ENCODE measurements around the gene HIGD1A. TPM values are rescaled to one million over a fixed set of nuclear protein-coding genes. Genes with fewer than 3 reads are reported as not detected.

Gene HIGD1A
- total and polyA plus RNA-seq, 2 experiments from 2014 or later, result 121 to 445 TPM

DNA sequence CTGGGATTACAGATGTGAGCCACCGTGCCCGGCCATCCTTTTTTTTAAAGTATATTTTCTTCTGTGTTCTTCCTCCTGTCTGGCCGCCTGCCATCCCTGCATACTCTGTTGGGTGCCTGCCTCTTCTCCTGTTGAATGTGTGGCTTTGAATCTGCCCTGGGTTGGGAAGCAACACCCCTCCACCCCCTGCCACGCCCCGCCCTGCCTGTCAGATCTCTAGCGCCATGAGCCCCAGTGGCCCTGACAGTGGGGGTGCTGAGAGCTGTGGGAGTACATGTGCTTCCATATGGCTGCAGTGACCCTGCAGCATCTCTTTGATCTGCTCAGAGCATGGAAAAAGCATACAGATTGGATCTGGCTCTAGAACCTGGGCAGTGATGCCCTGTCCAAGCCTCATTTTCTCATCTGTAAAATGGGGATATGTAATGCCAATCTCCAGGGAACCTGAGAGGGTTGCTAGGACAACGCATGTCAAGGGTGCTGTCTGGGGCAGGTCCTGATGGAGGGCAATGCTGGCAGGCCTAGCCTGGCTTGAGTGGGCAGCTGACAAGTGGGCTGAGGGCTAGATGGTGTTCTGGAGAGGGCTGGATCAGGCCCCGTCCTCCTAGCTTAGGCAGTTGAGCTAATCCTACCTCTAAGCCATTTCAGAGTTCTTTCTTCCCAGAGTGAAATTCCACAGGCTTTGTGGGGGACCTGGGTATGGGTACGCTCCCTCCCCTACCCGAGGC is 55.1 kb downstream of the HIGD1A start:
- Histone ChIP-seq H3K4me3 (no peak overlapping the region), H3K36me3 (no peaks in the 10 kb centered on the region), H3K27ac (peak overlapping the region; percentile 32), H3K27me3 (no peaks in the 10 kb centered on the region), H3K9me3 (ENCODE audit: low read depth) (no peaks in the 10 kb centered on the region), H3K4me1 (ENCODE audit: low read depth) (peaks cover 10% of the 10 kb centered on the region)
- no peak for DNase-seq (ENCODE audit: low read depth in 1 of 2, low spot score in 1 of 2)
- TF ChIP-seq, protein P1, sequence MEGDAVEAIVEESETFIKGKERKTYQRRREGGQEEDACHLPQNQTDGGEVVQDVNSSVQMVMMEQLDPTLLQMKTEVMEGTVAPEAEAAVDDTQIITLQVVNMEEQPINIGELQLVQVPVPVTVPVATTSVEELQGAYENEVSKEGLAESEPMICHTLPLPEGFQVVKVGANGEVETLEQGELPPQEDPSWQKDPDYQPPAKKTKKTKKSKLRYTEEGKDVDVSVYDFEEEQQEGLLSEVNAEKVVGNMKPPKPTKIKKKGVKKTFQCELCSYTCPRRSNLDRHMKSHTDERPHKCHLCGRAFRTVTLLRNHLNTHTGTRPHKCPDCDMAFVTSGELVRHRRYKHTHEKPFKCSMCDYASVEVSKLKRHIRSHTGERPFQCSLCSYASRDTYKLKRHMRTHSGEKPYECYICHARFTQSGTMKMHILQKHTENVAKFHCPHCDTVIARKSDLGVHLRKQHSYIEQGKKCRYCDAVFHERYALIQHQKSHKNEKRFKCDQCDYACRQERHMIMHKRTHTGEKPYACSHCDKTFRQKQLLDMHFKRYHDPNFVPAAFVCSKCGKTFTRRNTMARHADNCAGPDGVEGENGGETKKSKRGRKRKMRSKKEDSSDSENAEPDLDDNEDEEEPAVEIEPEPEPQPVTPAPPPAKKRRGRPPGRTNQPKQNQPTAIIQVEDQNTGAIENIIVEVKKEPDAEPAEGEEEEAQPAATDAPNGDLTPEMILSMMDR (IDR thresholded peaks at IDR 0.05; ENCODE audit: low read depth, low read length), result no peak

DNA sequence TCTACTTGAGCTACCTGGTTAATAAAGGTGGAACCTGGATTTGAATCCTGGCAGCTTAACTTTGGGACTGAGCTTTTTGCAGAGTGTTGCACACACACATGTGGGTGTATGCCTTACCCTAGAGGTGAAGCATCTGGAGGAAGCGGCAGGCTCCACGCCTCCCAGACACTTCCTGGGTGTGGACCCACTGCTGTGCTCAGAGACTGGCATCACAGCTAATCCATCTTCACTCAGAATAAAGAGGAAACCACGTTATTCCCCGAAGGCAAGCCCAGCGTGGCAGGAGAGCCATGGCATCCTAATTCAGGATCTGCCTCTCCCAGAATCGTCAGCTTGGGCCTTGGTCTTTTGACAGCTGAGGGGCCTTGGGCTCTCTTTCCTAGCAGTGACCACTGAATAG is 56.7 kb downstream of the HIGD1A start:
- no peaks in the 10 kb centered on the region for H3K27me3 ChIP-seq
- H3K4me3 ChIP-seq, result no peak overlapping the region
- no peaks in the 10 kb centered on the region for H3K9me3 ChIP-seq (ENCODE audit: low read depth)
- no peak overlapping the region for H3K27ac ChIP-seq
- peaks cover 10% of the 10 kb centered on the region for H3K4me1 ChIP-seq (ENCODE audit: low read depth)
- TF ChIP-seq, protein P1 (IDR thresholded peaks at IDR 0.05; ENCODE audit: low read depth, low read length), result no peak
- H3K36me3 ChIP-seq, result no peaks in the 10 kb centered on the region
- DNase-seq (ENCODE audit: low read depth in 1 of 2, low spot score in 1 of 2), result no peak

- Histone ChIP-seq H3K4me1 (ENCODE audit: low read depth) (peaks cover 10% of the 10 kb centered on the region), H3K36me3 (no peaks in the 10 kb centered on the region), H3K9me3 (ENCODE audit: low read depth) (no peaks in the 10 kb centered on the region), H3K4me3 (no peak overlapping the region), H3K27me3 (no peaks in the 10 kb centered on the region), H3K27ac (peak overlapping the region; percentile 68)
- TF ChIP-seq, protein P1 (IDR thresholded peaks at IDR 0.05; ENCODE audit: low read depth, low read length), result no peak
- peak in 1 of 2 donors; percentile 41 for DNase-seq (ENCODE audit: low read depth in 1 of 2, low spot score in 1 of 2)
These were observed 57.5 kb downstream of the HIGD1A start for GRCh38 chr3:42746455-42747450.

- Histone ChIP-seq H3K36me3 (no peaks in the 10 kb centered on the region), H3K4me3 (no peak overlapping the region), H3K4me1 (ENCODE audit: low read depth) (peaks cover 10% of the 10 kb centered on the region), H3K9me3 (ENCODE audit: low read depth) (no peaks in the 10 kb centered on the region), H3K27me3 (no peaks in the 10 kb centered on the region), H3K27ac (peak overlapping the region; percentile 68)
- TF ChIP-seq, protein P1 (IDR thresholded peaks at IDR 0.05; ENCODE audit: low read depth, low read length), result no peak
- no peak for DNase-seq (ENCODE audit: low read depth in 1 of 2, low spot score in 1 of 2)
These were observed 58.4 kb downstream of the HIGD1A start for GRCh38 chr3:42745776-42746454.

DNA sequence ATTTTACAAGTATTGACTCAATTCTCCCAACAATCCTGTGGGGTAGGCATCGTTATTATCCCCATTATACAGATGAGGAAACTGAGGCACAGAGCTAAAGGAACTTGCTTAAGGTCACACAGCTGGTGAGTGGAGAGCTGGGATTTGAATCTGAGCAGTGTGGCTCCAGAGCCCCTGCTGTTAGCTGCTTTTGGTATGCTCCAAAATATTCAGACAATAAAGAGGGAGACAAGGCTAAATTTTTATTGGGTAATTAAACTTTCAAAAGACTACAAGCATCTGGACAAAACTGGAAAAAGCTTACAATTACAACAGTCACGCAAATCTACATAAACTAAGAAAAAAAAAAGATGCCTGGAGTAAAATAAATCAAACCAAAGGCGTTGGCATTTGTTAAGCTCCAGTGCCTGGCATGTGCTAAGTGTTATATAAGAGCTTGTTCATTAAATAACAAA is 59.0 kb downstream of the HIGD1A start:
- no peak overlapping the region for H3K27ac ChIP-seq
- H3K36me3 ChIP-seq, result no peaks in the 10 kb centered on the region
- H3K4me3 ChIP-seq, result no peak overlapping the region
- H3K9me3 ChIP-seq (ENCODE audit: low read depth), result no peaks in the 10 kb centered on the region
- DNase-seq (ENCODE audit: low read depth in 1 of 2, low spot score in 1 of 2), result no peak
- TF ChIP-seq, protein P1 (IDR thresholded peaks at IDR 0.05; ENCODE audit: low read depth, low read length), result no peak
- no peaks in the 10 kb centered on the region for H3K27me3 ChIP-seq
- peaks cover 10% of the 10 kb centered on the region for H3K4me1 ChIP-seq (ENCODE audit: low read depth)
